ENCODE measurements around the gene KRTAP29-1.

DNA sequence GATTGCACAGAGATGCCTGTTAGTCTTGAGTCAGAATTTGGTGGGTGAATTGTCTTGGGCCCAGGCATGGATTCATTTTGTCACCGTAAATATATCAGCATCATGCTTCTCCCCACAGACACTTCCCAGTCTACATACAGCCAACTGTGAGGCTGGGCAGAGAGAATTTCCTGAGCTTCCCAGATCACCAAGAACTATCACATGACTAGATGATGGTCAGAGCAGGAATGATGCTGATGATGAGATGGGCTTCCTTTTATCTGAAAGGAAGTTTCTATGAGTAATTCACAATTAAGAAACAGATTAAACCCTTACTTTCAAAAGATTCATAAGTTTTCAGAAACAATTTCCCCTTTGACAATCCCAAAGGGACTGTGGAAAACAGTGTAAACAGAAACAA, 47.8 kb downstream of the KRTAP29-1 start:
- TF ChIP-seq, protein P1, sequence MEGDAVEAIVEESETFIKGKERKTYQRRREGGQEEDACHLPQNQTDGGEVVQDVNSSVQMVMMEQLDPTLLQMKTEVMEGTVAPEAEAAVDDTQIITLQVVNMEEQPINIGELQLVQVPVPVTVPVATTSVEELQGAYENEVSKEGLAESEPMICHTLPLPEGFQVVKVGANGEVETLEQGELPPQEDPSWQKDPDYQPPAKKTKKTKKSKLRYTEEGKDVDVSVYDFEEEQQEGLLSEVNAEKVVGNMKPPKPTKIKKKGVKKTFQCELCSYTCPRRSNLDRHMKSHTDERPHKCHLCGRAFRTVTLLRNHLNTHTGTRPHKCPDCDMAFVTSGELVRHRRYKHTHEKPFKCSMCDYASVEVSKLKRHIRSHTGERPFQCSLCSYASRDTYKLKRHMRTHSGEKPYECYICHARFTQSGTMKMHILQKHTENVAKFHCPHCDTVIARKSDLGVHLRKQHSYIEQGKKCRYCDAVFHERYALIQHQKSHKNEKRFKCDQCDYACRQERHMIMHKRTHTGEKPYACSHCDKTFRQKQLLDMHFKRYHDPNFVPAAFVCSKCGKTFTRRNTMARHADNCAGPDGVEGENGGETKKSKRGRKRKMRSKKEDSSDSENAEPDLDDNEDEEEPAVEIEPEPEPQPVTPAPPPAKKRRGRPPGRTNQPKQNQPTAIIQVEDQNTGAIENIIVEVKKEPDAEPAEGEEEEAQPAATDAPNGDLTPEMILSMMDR (IDR thresholded peaks at IDR 0.05; ENCODE audit: low read depth, low read length), result no peak
- TF ChIP-seq POLR2A (IDR thresholded peaks at IDR 0.05; ENCODE audit: extremely low read depth, insufficient read length) (no peak), MYC (IDR thresholded peaks at IDR 0.05; ENCODE audit: low read depth, low read length) (no peak)
